GM12875 (cell line): ENCODE results near the gene LAX1.
A peak's percentile ranks its signal among the peaks of the same experiment; 100 is the strongest.
"Not testable (repeated sequence)": the region's sequence is repeated elsewhere in the genome, so short reads cannot be mapped to it uniquely, and the experiment has no call there.

Experiments used
- H3K4me3 ChIP-seq: one replicate; pipeline ENCODE4 v1.5.1; 2011; ENCODE audit warnings: low read depth, low read length, control low read depth
- TF ChIP-seq, protein P1 (sequence below): IDR thresholded peaks from 2 replicates; pipeline ENCODE4 v1.5.1; 2011; ENCODE audit warnings: low read depth, mild to moderate bottlenecking, control low read depth, inconsistent platforms, low read length, moderate library complexity, borderline replicate concordance; ENCODE audit not compliant: insufficient read depth

The LAX1 gene

DNA sequence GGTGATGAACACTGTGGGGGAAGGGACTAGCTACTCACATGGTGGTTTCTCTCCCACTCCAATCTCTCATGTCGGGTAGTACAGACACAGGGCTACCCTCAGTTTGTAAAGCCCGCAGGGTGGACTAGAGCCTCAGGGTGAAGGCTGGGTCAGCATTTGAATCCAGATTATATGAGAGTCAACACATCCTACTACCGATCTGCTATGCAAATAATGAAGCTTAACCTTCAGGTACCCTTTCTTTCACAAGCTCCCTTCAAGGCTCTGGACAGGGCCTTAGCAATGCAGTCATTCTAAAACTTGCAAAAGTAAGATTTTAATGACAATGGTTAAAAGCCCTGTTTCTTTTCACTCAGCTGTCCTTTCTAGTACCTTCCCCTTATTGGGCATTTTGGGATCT is 25.0 kb downstream of the LAX1 start:
- H3K4me3 ChIP-seq: no peak overlapping the region
- TF ChIP-seq, protein P1, sequence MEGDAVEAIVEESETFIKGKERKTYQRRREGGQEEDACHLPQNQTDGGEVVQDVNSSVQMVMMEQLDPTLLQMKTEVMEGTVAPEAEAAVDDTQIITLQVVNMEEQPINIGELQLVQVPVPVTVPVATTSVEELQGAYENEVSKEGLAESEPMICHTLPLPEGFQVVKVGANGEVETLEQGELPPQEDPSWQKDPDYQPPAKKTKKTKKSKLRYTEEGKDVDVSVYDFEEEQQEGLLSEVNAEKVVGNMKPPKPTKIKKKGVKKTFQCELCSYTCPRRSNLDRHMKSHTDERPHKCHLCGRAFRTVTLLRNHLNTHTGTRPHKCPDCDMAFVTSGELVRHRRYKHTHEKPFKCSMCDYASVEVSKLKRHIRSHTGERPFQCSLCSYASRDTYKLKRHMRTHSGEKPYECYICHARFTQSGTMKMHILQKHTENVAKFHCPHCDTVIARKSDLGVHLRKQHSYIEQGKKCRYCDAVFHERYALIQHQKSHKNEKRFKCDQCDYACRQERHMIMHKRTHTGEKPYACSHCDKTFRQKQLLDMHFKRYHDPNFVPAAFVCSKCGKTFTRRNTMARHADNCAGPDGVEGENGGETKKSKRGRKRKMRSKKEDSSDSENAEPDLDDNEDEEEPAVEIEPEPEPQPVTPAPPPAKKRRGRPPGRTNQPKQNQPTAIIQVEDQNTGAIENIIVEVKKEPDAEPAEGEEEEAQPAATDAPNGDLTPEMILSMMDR: no peak

DNA sequence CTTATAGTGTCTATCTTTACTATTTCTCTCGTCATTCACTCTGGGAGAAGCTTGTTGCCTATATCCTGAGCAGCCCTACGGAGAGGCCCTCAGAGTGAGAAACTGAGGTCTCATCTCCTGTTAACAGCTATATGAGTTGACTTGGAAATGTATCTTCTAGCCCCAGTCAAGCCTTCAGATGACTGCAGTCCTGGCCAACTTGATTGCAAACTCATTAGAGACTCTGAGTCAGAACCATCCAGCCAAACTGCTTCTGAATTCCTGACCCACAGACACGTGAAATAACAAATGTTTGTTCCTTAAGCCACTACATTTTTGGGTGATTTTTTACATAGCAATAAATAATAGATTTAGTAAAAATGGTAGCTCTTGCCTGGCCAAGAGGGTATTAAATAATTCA is 26.5 kb downstream of the LAX1 start:
- TF ChIP-seq, protein P1: no peak
- H3K4me3 ChIP-seq: no peak overlapping the region

DNA sequence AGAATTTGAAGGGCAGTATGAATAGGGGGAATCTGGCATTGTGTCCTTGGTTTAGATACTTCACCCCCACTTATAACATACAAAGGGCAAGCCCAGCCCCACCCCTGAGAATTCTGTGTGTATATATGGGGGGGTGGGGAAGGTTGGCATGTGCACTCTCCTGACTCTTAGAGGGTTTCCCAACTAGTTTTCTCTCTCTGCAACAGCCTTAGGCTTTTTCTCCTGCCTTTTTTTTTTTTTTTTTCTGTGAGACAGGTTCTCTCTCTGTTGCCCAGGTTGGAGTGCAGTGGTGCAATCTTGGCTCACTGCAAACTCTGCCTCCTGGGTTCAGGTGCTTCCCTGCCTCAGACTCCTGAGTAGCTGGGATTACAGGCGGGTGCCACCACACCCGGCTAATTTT is 27.5 kb downstream of the LAX1 start:
- H3K4me3 ChIP-seq: no peak overlapping the region
- TF ChIP-seq, protein P1: no peak

DNA sequence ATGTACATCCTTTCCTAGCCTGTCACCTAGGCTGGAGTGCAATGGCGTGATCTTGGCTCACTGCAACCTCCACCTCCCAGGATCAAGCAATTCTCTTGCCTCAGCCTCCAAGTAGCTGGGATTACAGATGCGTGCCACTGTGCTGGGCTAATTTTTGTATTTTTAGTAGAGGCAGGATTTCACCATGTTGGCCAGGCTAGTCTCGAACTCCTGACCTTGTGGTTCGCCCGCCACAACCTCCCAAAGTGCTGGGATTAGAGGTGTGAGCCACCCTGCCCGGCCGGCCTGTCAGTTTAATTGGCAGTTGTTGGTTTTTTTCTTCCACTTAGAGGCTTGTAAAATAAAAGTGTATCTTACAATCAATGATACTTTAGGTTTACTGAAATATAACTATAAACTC is 28.6 kb downstream of the LAX1 start:
- H3K4me3 ChIP-seq: not testable (repeated sequence)

DNA sequence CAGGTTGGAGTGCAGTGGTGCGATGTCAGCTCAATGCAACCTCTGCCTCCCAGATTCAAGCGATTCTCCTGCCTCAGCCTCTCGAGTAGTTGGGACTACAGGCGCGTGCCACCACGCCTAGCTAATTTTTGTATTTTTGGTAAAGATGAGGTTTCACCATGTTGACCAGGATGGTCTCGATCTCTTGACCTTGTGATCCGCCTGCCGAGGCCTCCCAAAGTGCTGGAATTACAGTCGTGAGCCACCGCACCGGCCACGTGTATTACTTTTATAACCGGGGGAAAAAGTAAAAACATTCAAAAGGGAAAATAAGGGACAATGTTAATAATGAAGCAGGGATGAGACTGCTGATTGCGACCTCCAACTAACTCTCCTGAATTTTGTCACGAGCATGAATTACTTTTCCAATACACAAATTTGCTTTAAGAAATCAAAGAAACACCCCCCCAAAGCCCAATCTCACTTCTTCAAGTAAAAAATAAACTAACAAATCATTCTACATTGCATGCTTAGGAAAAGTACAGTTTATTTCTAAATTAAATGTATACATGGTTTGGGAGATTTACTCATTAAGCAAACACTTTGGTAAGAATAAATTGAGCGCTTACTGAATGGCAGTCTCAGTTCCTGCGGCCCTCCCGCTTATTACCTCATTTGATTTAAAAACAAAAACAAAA is 29.9 kb downstream of the LAX1 start:
- TF ChIP-seq, protein P1: no peak
- H3K4me3 ChIP-seq: no peak overlapping the region

DNA sequence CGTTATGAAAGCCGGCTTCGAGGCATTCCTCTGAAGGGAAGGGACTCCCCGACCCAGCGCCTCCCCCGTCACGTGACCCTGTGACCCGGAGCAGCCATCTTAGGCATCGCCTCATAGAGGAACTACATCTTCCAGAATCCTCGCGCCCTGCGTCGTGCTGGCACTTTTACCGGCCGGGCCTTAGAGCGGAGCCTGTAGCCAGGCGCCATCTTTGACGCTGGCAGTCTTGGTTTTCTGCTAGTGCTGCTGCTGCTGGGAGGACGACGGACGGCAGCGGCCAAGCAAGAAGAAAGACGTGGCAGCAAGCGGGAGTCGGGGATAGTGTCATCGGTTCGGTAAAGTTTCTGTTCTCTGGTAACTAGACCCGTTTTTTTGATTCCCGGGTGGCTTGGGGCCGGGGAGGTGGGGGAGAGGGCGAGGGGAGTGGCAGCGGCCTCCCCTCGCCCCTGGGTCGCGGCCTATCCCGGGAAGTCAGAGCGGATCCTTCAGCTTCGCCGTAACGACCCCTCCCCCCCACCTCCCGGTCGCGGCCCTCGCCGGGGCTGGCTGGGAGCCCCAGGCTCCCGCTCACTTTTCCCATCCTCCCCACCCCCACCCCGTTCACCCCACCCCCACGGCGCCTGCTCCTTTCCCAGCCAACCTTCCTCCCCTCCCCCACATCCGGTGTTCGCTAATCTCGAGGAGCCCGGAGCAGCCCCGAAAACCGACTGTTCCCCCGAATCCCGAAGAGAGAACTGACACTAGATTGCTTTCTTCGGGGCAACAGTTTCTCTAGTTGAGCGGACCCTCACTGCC is 30.7 kb downstream of the LAX1 start, which contains the start of the genes ZBED6 and ZC3H11A:
TSS of gene ZBED6 (plus strand) at position 183 of the 795 bp plus-strand sequence. CDS start 1,900 bp downstream, outside the sequence.
TSS of gene ZC3H11A (plus strand) at position 183 of the 795 bp plus-strand sequence. CDS start 21,448 bp downstream, outside the sequence.
- TF ChIP-seq, protein P1: no peak
- peak within 1 kb of the TSS; percentile 90 for H3K4me3 ChIP-seq

DNA sequence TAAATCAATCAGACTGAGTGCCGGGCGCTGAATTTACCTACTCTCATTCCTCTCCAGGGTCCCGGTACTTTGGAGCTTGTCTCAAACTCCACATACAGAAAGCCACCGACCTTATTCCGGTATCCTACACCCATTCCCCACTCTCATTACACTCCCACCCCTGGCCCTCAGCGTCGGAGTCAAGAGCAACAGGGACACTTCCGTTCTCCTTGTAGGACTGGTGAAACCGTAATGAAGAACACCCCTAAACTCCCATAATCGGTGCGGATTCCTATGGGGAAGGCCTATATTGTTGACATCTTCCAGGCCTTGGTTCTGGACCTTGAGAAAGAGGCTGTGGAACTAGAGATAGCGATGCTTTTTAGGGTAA is 31.2 kb downstream of the LAX1 start:
- TF ChIP-seq, protein P1: no peak

More for the DNA sequence above, 31.2 kb downstream of the LAX1 start:
- peak overlapping the region; percentile 90 for H3K4me3 ChIP-seq
